Colon (tissue), 2 donors: ENCODE measurements around the gene DHRS3.
"Not testable (repeated sequence)": the region's sequence is repeated elsewhere in the genome, so short reads cannot be mapped to it uniquely, and the experiment has no call there.

ENCODE experiments used
- FAIRE-seq: peaks from 2 replicates; lab custom pipeline; 2012; peaks lifted over from hg19 to GRCh38; lab: Jason Lieb, UNC
- donor health status: control.
- donor health status: control.

DHRS3 gene

DNA sequence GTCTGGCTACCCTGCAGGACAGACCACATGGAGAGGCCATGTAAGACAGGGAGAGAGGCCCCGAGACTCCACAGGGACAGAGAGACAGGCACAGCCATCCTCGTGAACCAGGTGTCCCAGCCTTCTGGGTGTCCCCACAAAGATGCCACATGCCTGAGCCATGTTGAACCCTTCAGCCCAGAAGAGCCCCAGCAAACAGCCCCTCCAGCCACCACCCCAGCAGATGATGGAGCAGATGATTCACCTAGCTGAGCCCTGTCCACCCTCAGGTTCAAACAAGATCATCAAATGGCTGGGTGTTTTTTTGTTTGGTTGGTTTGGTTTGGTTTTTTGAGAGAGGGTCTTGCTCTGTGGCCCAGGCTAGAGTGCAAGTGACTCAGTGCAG lies 78.7 kb downstream of the DHRS3 start:
- FAIRE-seq = no peak

DNA sequence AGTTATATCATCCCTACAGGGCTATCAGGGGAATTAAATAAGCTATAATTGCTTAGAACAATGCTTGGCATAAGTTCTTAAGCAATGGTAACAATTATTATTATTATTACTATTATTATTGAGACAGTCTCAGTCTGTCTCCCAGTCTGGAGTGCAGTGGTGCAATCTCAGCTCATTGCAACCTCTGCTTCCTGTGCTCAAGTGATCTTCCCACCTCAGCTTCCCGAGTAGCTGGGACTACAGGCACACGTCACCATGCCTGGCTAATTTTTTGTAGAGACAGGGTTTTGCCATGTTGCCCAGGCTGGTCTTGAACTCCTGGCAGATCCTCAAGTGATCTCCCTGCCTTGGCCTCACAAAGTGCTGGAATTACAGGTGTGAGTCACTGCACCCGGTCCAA lies 79.5 kb downstream of the DHRS3 start:
- not testable (repeated sequence) for FAIRE-seq

DNA sequence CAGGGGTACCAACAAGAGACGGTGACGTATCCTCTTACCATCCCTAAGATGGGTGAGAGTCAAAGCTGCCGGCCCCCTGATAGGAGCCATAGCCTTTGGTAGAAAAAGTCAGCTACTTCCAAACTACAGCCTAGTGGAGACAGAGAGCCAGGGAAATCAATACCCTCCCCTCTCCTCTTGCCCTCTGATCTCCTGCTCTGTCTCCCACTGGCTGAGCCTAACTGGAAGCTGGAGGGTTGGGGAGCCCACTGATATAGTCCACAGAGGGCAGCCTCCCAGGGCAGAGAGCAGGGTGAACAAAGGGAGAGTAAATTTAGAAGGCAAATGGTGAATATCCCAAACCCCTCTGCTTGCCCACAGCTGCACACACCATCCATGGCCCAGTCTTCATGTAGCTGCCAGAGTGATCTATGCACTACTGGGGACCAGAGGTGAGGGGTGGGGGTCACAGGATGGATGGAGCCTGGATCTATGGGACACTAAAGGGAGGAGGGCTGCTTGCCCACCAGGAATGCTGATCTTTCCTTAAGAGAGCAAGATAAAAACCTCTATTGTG lies 80.0 kb downstream of the DHRS3 start:
- no peak for FAIRE-seq

DNA sequence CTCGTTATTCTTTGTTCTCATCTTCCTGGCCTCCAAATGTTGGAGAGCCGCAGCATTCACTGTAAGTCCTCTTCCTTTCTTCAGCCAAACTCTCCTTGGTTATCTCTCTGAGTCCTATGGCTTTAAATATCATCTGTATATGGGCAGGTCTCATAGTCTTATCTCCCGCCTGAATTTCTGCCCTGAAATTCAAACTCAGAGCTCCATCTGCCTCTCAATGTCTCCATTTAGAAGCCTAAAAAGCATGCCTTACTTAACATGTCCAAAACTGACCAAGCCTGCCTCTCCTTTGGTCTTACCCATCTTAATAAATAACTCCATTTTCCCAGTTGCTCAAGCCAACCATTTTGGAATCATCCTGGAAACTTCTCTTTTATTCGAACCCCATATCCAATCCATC lies 80.7 kb downstream of the DHRS3 start:
- no peak for FAIRE-seq

DNA sequence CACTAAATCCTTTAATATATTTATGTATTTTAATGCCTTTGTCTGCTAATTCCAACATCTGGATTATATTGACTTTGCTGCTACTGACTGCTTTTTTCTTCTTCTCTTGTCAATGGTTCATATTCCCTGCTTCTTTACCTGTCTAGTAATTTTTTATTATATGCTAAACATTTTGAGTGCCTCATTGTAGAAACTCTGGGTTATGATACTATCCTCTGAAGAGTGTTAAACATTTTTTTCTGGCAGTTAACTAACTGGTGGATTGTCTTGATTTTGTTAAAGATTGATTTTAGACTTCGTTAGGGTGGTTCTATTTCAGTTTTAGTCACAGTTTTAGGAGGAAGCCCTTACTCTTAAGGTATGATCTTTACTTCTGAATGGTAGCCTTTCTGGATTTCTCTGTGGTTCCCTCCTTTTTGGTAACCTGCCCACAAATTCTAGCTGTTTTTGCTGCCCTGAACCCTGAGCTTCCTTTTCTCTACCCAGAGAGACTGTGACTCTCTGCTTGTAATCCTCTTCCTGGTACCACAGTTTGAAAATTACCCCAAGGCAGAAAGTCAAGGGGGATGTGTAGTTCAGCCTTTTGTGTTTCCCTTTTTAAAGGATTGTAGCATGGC lies 81.9 kb downstream of the DHRS3 start:
- FAIRE-seq = no peak

DNA sequence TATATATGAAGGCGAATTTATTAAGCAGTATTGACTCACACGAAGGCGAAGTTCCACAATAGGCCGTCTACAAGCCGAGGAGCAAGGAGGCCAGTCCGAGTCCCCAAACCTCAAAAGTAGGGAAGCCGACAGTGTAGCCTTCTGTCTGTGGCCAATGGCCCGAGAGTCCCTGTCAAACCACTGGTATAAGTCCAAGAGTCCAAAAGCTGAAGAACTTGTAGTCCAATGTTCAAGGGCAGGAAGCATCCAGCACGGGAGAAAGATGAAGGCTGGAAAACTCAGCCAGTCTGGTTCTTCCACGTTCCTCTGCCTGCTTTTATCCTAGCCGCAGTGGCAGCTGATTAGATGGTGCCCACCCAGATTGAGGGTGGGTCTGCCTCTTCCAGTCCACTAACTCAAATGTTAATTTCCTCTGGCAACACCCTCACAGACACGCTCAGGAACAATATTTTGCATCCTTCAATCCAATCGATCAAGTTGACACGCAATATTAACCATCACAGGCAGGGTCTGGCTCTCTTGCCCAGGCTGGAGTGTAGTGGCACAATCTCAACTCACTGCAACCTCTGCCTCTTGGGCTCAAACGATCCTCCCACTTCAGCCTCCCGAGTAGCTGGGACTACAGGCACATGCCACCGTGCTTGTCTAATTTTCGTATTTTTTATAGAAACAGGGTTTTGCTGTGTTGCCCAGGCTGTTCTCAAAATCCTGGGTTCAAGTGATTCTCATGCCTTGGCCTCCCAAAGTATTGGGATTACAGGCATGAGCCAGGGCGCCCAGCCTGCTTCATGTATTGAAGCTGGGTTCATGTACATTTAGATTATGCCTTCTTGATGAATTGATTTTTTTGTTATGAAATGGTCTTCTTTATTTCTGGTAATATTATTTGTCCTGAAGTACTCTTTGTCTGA lies 85.3 kb downstream of the DHRS3 start:
- no peak for FAIRE-seq

DNA sequence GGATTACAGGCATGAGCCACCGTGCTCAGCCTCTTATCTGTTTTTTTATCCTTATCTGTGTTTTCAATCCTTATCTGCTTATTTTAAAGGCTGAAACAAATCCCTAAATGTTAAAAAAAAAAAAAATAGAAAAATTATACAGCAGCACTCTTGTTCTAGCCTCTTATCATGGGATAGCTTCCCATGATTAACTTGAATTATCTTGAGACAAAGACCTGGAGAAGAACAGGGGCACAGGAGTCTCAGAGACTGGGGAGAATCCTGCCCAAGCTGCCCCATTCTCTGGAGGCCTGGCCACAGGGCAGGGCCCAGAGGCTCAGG lies 86.9 kb downstream of the DHRS3 start:
- no peak for FAIRE-seq

DNA sequence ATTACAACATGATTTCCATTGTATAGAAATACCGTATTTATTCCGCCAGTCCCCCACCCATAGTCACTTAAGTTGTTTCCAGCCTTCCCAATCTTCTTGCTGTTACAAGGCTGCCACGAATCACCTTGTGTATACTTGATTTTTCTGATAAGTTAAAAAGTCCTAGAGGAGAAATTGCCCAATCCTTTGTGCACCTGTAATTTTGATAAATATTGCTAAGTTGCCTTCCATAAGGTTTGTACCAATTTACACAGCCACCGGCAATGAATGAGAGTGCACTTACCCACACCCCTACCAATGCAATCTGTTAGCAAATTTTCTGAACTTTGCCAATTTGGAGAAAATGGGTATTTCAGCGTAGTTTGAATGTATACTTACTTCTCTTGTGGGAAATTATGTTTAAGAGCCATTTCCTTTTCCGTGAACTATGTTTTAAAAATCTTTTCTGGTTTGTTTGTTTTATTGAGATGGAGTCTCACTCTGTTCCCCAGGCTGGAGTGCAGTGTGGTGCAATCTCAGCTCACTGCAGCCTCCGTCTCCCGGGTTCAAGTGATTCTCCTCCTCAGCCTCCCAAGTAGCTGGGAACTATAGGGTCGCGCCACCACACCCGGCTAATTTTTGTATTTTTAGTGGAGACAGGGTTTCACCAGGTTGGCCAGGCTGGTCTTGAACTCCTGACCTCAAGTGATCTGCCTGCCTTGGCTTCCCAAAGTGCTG lies 87.4 kb downstream of the DHRS3 start:
- FAIRE-seq = no peak

DNA sequence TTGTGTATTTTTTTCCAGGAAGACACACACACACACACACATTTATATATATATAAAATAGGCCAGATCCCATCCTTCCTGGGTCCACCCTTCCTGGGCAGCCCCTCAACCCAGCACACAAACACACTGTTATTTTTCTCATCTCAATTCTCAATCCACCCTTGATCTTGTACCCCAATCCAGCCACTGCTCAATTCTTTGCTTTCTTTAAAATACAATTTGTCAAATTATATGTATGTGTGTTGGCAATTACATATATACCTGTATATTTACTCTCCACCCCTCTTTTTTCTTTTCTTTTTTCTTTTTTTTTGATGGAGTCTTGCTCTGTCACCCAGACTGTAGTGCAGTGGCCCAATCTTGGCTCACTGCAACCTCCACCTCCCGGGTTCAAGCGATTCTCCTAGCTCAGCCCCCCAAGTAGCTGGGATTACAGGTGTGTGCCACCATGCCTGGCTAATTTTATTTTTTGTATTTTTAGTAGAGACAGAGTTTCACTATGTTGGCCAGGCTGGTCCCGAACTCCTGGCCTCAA lies 88.3 kb downstream of the DHRS3 start:
- no peak for FAIRE-seq

DNA sequence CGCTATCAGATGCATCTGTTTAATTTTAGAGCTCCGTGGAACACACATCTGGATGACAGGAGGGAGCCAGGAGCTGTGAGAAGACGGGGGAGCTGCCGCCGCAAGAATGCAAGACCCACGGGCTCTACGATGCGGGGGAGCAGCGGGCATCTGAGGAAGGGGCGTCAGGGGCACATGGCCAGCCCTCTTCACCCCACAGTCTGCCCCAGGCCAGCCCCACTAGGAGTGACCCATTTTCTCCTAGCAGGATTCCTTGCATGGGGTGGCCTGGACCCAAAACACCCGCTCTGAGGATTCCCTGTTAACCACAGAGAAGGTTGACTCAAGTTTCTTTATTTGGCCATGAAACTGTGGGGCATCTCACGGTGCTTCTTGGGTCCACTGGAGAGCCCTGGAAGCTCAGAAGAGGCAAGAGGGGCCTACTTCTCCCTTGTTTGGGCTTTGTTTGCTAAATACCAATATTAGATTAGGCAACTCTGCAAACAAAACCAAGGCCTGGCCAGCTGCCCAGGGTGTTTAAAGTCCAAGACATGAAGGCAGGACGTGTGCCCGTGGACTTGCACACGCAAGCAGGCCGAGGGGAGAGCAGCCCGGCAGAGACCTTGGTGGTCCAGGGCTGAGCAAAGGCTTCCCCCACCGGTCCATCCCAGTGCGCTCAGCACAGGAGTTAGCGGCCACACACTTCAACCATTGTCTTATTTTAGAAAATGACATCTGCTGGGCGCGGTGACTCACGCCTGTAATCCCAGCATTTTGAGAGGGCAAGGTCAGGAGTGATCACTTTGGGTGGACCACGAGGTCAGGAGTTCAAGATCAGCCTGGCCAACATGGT lies 89.8 kb downstream of the DHRS3 start:
- FAIRE-seq = no peak

DNA sequence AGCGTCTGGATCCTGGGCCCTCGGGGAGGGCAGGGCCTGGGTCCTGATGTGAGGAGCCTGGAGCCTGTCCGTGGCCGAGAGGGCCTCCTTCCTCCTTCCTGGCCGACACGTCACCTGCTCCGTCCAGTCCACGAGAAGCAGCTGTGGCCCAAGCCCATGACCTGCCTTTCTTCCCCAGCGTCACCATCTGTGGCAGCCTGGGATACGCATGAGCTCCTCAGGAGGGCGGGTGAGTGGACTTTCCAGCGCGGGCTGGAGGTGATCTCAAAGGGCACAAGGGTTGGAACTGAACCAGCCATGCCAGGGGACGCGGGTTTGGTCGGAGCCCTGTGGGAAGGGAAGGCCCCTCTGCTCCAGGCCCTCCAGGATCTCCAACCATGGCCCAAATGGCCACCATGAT lies 90.4 kb downstream of the DHRS3 start:
- no peak for FAIRE-seq

DNA sequence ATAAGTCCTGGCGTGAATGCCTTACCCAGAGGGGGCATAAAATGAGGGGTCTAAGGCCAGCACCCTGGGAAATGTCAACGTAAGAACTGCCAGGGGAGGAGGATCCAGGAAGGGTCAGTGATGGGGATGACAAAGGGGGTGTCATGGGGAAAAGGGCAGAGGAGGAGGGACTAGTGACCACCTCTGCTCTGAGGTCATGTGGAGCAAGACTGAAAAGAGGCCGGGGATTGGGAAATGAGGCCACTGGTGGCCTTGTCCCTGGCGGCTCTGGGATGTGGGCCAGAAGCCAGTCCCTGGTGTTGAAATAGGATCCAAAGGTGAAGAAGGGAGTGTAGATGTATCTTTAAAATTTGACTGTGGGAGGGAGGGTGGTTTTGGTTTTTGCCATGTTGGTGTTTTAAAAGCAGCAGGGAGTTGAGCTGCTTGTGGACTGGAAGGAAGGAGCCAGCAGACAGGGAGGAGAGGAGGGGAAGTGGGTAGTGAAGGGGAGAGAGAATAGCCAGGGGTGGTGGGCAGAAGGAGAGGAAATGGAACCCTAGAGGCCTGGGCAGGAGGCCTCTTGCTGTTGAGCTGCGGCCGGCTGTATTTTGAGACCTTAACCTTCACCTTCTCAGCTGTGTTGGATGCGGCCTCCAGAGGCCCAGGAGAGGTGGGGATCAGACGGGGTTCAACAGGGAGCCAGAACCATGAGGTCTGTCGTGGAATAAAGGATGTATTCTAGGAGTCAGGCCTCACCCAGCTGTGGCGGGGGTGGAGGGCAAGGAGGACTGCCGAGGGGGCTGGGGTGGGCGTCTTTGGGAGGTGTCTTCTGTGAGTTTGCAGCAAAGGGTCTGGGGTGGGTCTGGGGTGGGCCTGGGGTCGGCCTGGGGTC lies 92.5 kb downstream of the DHRS3 start:
- no peak for FAIRE-seq

DNA sequence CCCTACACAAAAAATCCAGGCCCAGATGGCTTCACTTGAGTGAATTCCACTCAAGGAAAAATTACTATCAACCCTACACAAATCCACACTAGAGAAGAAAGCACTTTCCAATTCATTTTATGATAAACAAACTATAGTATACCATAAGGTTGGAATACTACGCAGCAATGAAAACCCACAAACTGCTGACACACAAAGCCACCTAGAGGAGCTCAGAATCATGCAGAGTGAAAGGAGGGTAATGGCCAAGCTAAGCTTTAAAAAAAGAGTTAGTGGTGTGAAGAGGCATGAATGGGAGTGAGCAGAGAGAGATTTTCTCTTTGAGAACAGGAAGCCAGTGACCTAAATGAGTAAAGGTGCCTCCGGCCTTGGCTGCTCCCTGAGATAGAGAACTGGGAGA lies 93.7 kb downstream of the DHRS3 start:
- no peak for FAIRE-seq

DNA sequence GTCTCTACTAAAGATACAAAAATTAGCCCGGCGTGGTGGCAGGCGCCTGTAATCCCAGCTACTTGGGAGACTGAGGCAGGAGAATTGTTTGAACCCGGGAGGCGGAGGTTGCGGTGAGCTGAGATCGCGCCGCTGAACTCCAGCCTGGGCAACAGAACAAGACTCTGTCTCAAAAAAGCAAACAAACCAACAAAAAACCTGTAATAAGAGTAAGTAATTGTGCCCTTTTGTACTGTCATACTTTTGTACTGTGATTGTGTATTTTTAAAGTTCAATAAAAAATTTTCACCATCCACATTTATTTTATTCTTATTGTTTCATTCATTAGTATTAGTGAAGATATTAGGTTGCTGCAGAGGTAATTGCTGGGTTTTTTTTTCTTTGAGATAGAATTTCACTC lies 95.2 kb downstream of the DHRS3 start:
- FAIRE-seq = not testable (repeated sequence)

DNA sequence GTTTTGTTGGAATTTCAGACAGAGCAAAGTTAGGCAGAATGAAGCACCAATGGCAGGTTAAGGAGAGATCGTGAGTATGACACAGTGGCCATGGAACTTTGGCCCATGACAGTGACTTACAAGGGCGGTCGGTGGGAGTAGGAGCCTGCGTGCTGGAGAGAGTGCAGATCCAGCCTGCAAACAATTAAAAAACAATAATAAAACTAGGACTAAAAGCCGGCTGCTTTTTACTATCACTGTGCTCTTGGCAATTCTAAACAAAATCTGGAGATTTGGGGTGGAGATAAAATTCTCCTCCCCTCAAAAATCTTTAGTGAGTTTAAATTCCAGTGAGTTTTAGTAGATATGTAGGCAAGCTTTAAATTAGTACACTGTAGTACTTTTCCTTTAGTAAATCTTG lies 96.9 kb downstream of the DHRS3 start:
- no peak for FAIRE-seq

DNA sequence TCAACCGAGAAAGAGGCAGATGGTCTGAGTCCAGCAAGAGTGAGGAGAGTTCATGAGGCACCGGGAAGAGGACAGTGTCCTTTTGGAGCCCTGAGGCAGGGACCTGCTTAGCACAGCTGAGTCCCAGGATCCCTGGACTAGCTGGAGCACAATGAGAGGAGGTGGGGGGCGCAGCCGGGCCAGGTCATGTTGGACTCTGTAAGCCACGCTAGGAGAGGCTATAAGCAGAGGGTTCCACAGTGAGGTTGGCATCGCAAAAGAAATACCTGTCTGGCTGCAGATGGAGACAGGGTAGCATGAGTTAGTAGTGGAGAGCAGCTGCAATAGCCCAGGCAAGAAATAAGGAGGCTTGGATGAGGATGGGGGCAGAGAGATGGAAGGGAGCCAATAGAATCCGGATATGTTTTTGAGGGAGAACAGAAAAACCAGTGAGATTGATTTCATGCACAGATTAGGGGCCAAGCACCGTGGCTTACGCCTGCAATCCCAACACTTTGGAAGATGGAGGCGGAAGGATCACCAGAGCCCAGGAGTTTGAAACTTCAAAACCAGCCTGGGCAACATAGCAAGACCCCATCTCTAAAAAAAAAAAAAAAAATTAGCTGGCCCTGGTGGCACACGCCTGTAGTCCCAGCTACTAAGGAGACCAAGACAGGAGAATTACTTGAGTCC lies 98.2 kb downstream of the DHRS3 start:
- FAIRE-seq = no peak

DNA sequence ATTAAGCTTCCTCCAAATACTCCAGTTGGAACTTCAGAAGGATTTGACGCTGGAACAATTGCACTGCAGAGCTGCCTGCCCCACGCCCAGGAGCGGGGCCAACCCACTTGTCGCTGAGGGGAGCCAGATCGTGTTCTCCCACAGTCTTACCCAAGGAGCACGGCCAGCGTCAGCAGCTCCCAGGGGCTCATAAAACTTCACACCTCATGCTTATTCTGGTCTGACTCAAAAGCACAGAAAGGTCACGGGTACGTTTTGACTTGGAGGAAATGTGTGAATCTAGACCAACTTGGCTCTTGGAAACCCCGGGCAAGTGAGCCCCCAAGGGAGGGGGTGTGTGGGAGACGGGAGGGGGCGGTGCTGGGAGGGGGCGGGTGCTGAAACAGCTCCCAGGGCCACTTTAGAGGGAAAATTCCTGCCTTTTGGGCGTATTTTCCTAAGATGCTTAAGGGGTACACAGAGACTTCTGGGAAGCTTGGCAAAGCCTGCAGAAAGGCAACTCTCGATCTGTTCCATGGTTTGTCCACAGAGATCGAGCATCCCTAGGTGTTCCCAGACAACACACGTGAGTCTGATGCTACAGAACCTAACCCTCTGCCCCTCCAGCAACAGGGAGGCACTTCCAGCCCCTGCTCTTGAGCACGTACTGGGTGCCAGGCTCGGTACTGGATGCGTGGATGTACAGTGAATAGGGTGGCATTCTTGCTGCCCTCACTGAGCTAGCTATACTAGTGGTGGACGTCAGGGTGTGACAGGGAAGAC lies 98.9 kb downstream of the DHRS3 start:
- FAIRE-seq = no peak
